B cell (primary cell): ENCODE measurements around the gene ERC2. TPM values are rescaled to one million over a fixed set of nuclear protein-coding genes. Genes with fewer than 3 reads are reported as not detected.

ENCODE experiments used
- ATAC-seq: fragments of 200-7000 bp; cut with Tn5 transposase; one replicate; pipeline ENCODE4 v1.10.0; 2021; ENCODE audit warnings: low read depth, mild to moderate bottlenecking, moderate number of reproducible peaks, moderate library complexity
- CTCF ChIA-PET: fragments of 350-600 bp; sonication (Branson Sonifier 250); formaldehyde crosslinking; loops from one replicate; lab custom pipeline; 2021; ENCODE audit warnings: antibody characterized with exemption, inconsistent platforms; lab: Charles Lee
- POLR2A ChIA-PET: fragments of 350-600 bp; sonication (Branson Sonifier 250); formaldehyde crosslinking; loops from one replicate; lab custom pipeline; 2021; ENCODE audit warnings: antibody characterized with exemption; lab: Charles Lee
- DNase-seq: peaks from one replicate; pipeline ENCODE4 v3.0.0; 2013
- H2AFZ ChIP-seq: 2 replicates; pipeline ENCODE4 v1.6.1; 2012; ENCODE audit warnings: mild to moderate bottlenecking, low read depth, low read length; ENCODE audit not compliant: insufficient read depth, poor library complexity, severe bottlenecking
- H3K27ac ChIP-seq, 2 donors: 1 replicate in 1 of 2; 2 replicates in 1 of 2; pipeline ENCODE4 v1.5.1; 2012 to 2013; ENCODE audit warnings: low read length in 2 of 2, mild to moderate bottlenecking in 2 of 2, moderate library complexity in 1 of 2
- H3K27me3 ChIP-seq, 4 experiments: fragments of 200-600 bp in 1 of 4; sonication (generic) in 1 of 4; replicated peaks in 1 of 4; 1 replicate in 2 of 4; 2 replicates in 2 of 4; pipeline versions ENCODE4 v1.6.1 to v1.7.0; 2013 to 2016; ENCODE audit warnings: low read length in 3 of 4, mild to moderate bottlenecking in 2 of 4, mixed read lengths in 1 of 4, moderate library complexity in 1 of 4; ENCODE audit not compliant: insufficient read depth in 4 of 4, control insufficient read depth in 3 of 4; ENCODE audit errors: control extremely low read depth in 1 of 4
- H3K36me3 ChIP-seq, 2 experiments: replicated peaks in 1 of 2; 1 replicate in 1 of 2; 2 replicates in 1 of 2; pipeline versions ENCODE4 v1.6.1 to v1.7.1; 2013; ENCODE audit warnings: low read length in 1 of 2; ENCODE audit not compliant: insufficient read depth in 2 of 2, control insufficient read depth in 1 of 2; ENCODE audit errors: control extremely low read depth in 1 of 2, extremely low read depth in 1 of 2
- H3K4me1 ChIP-seq, 2 donors: fragments of 200-600 bp in 1 of 2; sonication (generic) in 1 of 2; 1 replicate in 1 of 2; 2 replicates in 1 of 2; pipeline versions ENCODE4 v1.5.1 to v1.6.1; 2013 to 2017; ENCODE audit warnings: low read length in 2 of 2; ENCODE audit not compliant: control insufficient read depth in 2 of 2, insufficient read depth in 2 of 2
- H3K4me2 ChIP-seq: replicated peaks from 2 replicates; pipeline ENCODE3; 2012; ENCODE audit warnings: mild to moderate bottlenecking, low read depth, low read length; ENCODE audit not compliant: poor library complexity, severe bottlenecking
- H3K4me3 ChIP-seq, 5 experiments: fragments of 200-600 bp in 1 of 5; sonication (generic) in 1 of 5; 1 replicate in 3 of 5; 2 replicates in 2 of 5; pipeline versions ENCODE4 v1.5.1 to v1.7.0; 2011 to 2016; ENCODE audit warnings: low read length in 4 of 5, mild to moderate bottlenecking in 4 of 5, low read depth in 2 of 5, control low read depth in 1 of 5, moderate library complexity in 1 of 5; ENCODE audit not compliant: insufficient read depth in 1 of 5; ENCODE audit errors: control extremely low read depth in 1 of 5, extremely low read depth in 1 of 5
- H3K79me2 ChIP-seq: fragments of 200-600 bp; sonication (generic); one replicate; pipeline ENCODE4 v1.6.0; 2016; ENCODE audit warnings: low read length; ENCODE audit not compliant: control insufficient read depth, insufficient read depth
- H3K9ac ChIP-seq: fragments of 200-600 bp; sonication (generic); 2 replicates; pipeline ENCODE4 v1.6.1; 2017; ENCODE audit warnings: mild to moderate bottlenecking, low read length, moderate library complexity
- H3K9me3 ChIP-seq, 3 donors: one replicate each; pipeline versions ENCODE4 v1.6.1 to v1.7.1; 2013; ENCODE audit warnings: low read length in 2 of 3; ENCODE audit not compliant: control insufficient read depth in 2 of 3, insufficient read depth in 1 of 3; ENCODE audit errors: control extremely low read depth in 1 of 3
- H4K20me1 ChIP-seq: 2 replicates; pipeline ENCODE4 v1.6.0; 2012; ENCODE audit warnings: mild to moderate bottlenecking, low read length; ENCODE audit not compliant: insufficient read depth, control insufficient read depth, poor library complexity, severe bottlenecking
- H3K27ac Mint-ChIP-seq: one replicate; pipeline ENCODE4 v1.8.0; 2021; ENCODE audit warnings: mixed read lengths
- H3K27me3 Mint-ChIP-seq: one replicate; pipeline ENCODE4 v1.8.0; 2021; ENCODE audit warnings: mixed read lengths
- H3K4me1 Mint-ChIP-seq: one replicate; pipeline ENCODE4 v1.8.0; 2021; ENCODE audit warnings: mixed read lengths
- H3K4me3 Mint-ChIP-seq: one replicate; pipeline ENCODE4 v1.8.0; 2021; ENCODE audit warnings: mixed read lengths
- H3K9me3 Mint-ChIP-seq: one replicate; pipeline ENCODE4 v1.8.0; 2022; ENCODE audit warnings: mixed read lengths; ENCODE audit not compliant: insufficient read depth
- CTCF ChIP-seq: fragments of 200-600 bp; IDR thresholded peaks from one replicate; pipeline ENCODE4 v1.8.0; 2022; ENCODE audit warnings: antibody characterized with exemption, mild to moderate bottlenecking
- EZH2 ChIP-seq: IDR thresholded peaks from 2 replicates; pipeline ENCODE4 v1.6.1; 2012; ENCODE audit warnings: borderline replicate concordance, low read depth, mild to moderate bottlenecking, moderate library complexity, low read length; ENCODE audit not compliant: insufficient read depth, poor library complexity, severe bottlenecking
- WGBS: methylation state at CpG from one replicate; pipeline ENCODE4 v1.1.5; 2013; ENCODE audit warnings: missing lambda C conversion rate; ENCODE audit not compliant: insufficient coverage; 5-methylcytosine and 5-hydroxymethylcytosine counted together
- intact Hi-C: fragments of 100-400 bp; cut with micrococcal nuclease; formaldehyde crosslinking; loops from one replicate; pipeline ENCODE4 v1.10.0; 2022
- polyA plus RNA-seq: library from polyadenylated mRNA; depleted of rRNA; stranded (reverse); fragments of >200 nt; gene quantifications from 2 replicates; pipeline ENCODE4 v1.2.3, GENCODE V29; 2012
- total RNA-seq, 2 donors: library from RNA; stranded (reverse); fragments of 120-200 nt in 1 of 2; gene quantifications; 1 replicate in 1 of 2; 2 replicates in 1 of 2; pipeline versions ENCODE4 v1.2.3 to v1.2.4, GENCODE V29; 2013 to 2022

ERC2 gene
- total and polyA plus RNA-seq, 2 donors (not counting 1 experiment from before 2014, with no cell fraction given): not detected

GRCh38 chr3:55873523-55874254 lies 594.6 kb downstream of the ERC2 start:
- 92% methylated on average over 1 of the region's 1 CpG for WGBS
- H3K27me3 Mint-ChIP-seq: no peaks in the 10 kb centered on the region
- H3K4me1 Mint-ChIP-seq: no peaks in the 10 kb centered on the region
- CTCF ChIA-PET: no interaction called here
- H3K4me1 ChIP-seq: no peaks in the 10 kb centered on the region
- no peak overlapping the region for H3K4me2 ChIP-seq
- H3K9ac ChIP-seq: no peak overlapping the region
- no peak overlapping the region for H3K4me3 ChIP-seq
- no peak overlapping the region for H3K27ac ChIP-seq
- peaks cover 0 to 4% (median 0%) of the 10 kb centered on the region in 3 donors for H3K9me3 ChIP-seq
- no peaks in the 10 kb centered on the region for H4K20me1 ChIP-seq
- no peaks in the 10 kb centered on the region for H3K79me2 ChIP-seq
- no peaks in the 10 kb centered on the region for H3K36me3 ChIP-seq
- no peak for ATAC-seq
- TF ChIP-seq CTCF: no peak
- no peak for TF ChIP-seq EZH2
- no peaks in the 10 kb centered on the region for H3K27me3 ChIP-seq
- intact Hi-C loops: no loop called here
- H3K27ac Mint-ChIP-seq: no peak overlapping the region
- DNase-seq: no peak
- no peaks in the 10 kb centered on the region for H3K9me3 Mint-ChIP-seq
- POLR2A ChIA-PET: no interaction called here
- no peak overlapping the region for H2AFZ ChIP-seq
- H3K4me3 Mint-ChIP-seq: no peak overlapping the region

- Histone ChIP-seq H3K4me3 (no peak overlapping the region), H3K79me2 (no peaks in the 10 kb centered on the region), H3K4me2 (no peak overlapping the region), H4K20me1 (no peaks in the 10 kb centered on the region), H3K27ac (no peak overlapping the region), H3K36me3 (no peaks in the 10 kb centered on the region), H3K9ac (no peak overlapping the region), H3K4me1 (no peaks in the 10 kb centered on the region), H3K9me3 (peaks cover 0 to 4% (median 0%) of the 10 kb centered on the region in 3 donors), H2AFZ (no peak overlapping the region), H3K27me3 (no peaks in the 10 kb centered on the region)
- no peaks in the 10 kb centered on the region for H3K4me1 Mint-ChIP-seq
- no peak for TF ChIP-seq EZH2
- TF ChIP-seq CTCF: no peak
- intact Hi-C loops: no loop called here
- no peak overlapping the region for H3K4me3 Mint-ChIP-seq
- no peaks in the 10 kb centered on the region for H3K9me3 Mint-ChIP-seq
- ATAC-seq (no peak), DNase-seq (no peak)
- ChIA-PET CTCF (no interaction called here), POLR2A (no interaction called here)
- 76% methylated on average over 4 of the region's 5 CpGs for WGBS
- H3K27me3 Mint-ChIP-seq: no peaks in the 10 kb centered on the region
- no peak overlapping the region for H3K27ac Mint-ChIP-seq
Observed at GRCh38 chr3:55870594-55870993, 597.7 kb downstream of the ERC2 start.
